Muscle of leg (tissue), 11 donors: Measurements from ENCODE around the gene HNF1A. TPM values are rescaled to one million over a fixed set of nuclear protein-coding genes. Genes with fewer than 3 reads are reported as not detected.
A peak's percentile ranks its signal among the peaks of the same experiment; 100 is the strongest.
"Not testable (repeated sequence)": the region's sequence is repeated elsewhere in the genome, so short reads cannot be mapped to it uniquely, and the experiment has no call there.

Experiments used
- DNase-seq: peaks from one replicate; pipeline ENCODE4 v3.0.0; 2013
- H3K27ac ChIP-seq: one replicate; pipeline ENCODE4 v1.5.1; 2013; ENCODE audit warnings: mild to moderate bottlenecking, low read length, control low read depth
- H3K27me3 ChIP-seq: one replicate; pipeline ENCODE4 v1.6.1; 2013; ENCODE audit warnings: low read length; ENCODE audit not compliant: control insufficient read depth, insufficient read depth
- H3K36me3 ChIP-seq: one replicate; pipeline ENCODE4 v1.6.1; 2013; ENCODE audit warnings: low read length; ENCODE audit not compliant: control insufficient read depth, insufficient read depth
- H3K4me1 ChIP-seq: one replicate; pipeline ENCODE4 v1.6.1; 2013; ENCODE audit warnings: low read length; ENCODE audit not compliant: control insufficient read depth, insufficient read depth
- H3K4me3 ChIP-seq: one replicate; pipeline ENCODE4 v1.5.1; 2013; ENCODE audit warnings: low read length, control low read depth
- H3K9me3 ChIP-seq: replicated peaks from 2 replicates; pipeline ENCODE4 v1.6.1; 2013; ENCODE audit warnings: low read depth, low read length; ENCODE audit not compliant: control insufficient read depth
- WGBS: methylation state at CpG from one replicate; pipeline ENCODE4 v1.1.5; 2013; ENCODE audit warnings: missing lambda C conversion rate; ENCODE audit not compliant: insufficient coverage; 5-methylcytosine and 5-hydroxymethylcytosine counted together
- polyA plus RNA-seq, 8 donors: library from polyadenylated mRNA; unstranded; fragments of 120-200 nt; gene quantifications; one replicate each; pipeline versions ENCODE4 v1.2.1 to v1.2.3, GENCODE V29; 2013; ENCODE audit warnings: inconsistent platforms in 1 of 8, low replicate concordance in 1 of 8; ENCODE audit not compliant: insufficient read length in 8 of 8, insufficient read depth in 1 of 8
- total RNA-seq: library from RNA; stranded (reverse); fragments of 120-200 nt; gene quantifications from one replicate; pipeline ENCODE4 v1.2.4, GENCODE V29; 2013

The HNF1A gene
- total and polyA plus RNA-seq, 9 donors, result 0.04 to 2.9 (median 0.10) TPM; not detected in 4

- H3K9me3 ChIP-seq, result no peaks in the 10 kb centered on the region
- DNase-seq, result no peak
- no peaks in the 10 kb centered on the region for H3K36me3 ChIP-seq
- H3K27me3 ChIP-seq, result peaks cover 8% of the 10 kb centered on the region
- no peak overlapping the region for H3K27ac ChIP-seq
- peaks cover 8% of the 10 kb centered on the region for H3K4me1 ChIP-seq
- H3K4me3 ChIP-seq, result no peak overlapping the region
- WGBS, result 82% methylated on average over 4 of the region's 4 CpGs
Measured at GRCh38 chr12:121043067-121043466, 64.7 kb downstream of the HNF1A start.

GRCh38 chr12:121047400-121047799 lies 69.1 kb downstream of the HNF1A start:
- not testable (repeated sequence) for H3K4me1 ChIP-seq, H3K27ac ChIP-seq, H3K4me3 ChIP-seq, H3K9me3 ChIP-seq, H3K27me3 ChIP-seq, DNase-seq, H3K36me3 ChIP-seq
- no CpG with 5 or more reads among the region's 12 CpGs for WGBS

GRCh38 chr12:121048442-121048841 lies 70.1 kb downstream of the HNF1A start:
- Histone ChIP-seq H3K27me3 (peaks cover 2% of the 10 kb centered on the region), H3K27ac (no peak overlapping the region), H3K36me3 (no peaks in the 10 kb centered on the region), H3K4me1 (no peaks in the 10 kb centered on the region), H3K9me3 (no peaks in the 10 kb centered on the region), H3K4me3 (no peak overlapping the region)
- no peak for DNase-seq
- WGBS, result 38% methylated on average over 4 of the region's 7 CpGs

GRCh38 chr12:121050725-121051124 lies 72.4 kb downstream of the HNF1A start:
- peak; percentile 10 for DNase-seq
- no peaks in the 10 kb centered on the region for H3K4me1 ChIP-seq
- 100% methylated on average over 1 of the region's 2 CpGs for WGBS
- H3K36me3 ChIP-seq, result no peaks in the 10 kb centered on the region
- H3K27ac ChIP-seq, result no peak overlapping the region
- H3K9me3 ChIP-seq, result no peaks in the 10 kb centered on the region
- peaks cover 2% of the 10 kb centered on the region for H3K27me3 ChIP-seq
- H3K4me3 ChIP-seq, result no peak overlapping the region

Other genes starting within 250 kb of the HNF1A start
- gene SPPL3, start 74.2 kb upstream of the HNF1A start, total RNA-seq, result 10.2 TPM
- 10 to 100 TPM; 39.6 to 68.2 (median 54.6) TPM for gene SPPL3, start 74.2 kb upstream of the HNF1A start, polyA plus RNA-seq
- gene C12orf43, start 37.9 kb downstream of the HNF1A start, total RNA-seq, result 10.8 TPM
- 10 to 100 TPM in 7 of 8 donors, 1 to 10 TPM in 1; 9.8 to 15.3 (median 12.0) TPM for gene C12orf43, start 37.9 kb downstream of the HNF1A start, polyA plus RNA-seq
- 0.09 TPM for gene OASL, start 60.7 kb downstream of the HNF1A start, total RNA-seq
- gene OASL, start 60.7 kb downstream of the HNF1A start, polyA plus RNA-seq, result under 1 TPM in 6 of 8 donors, not detected in 2; 0.04 to 0.17 (median 0.10) TPM
- 1.6 TPM for gene P2RX7, start 154.3 kb downstream of the HNF1A start, total RNA-seq
- gene P2RX7, start 154.3 kb downstream of the HNF1A start, polyA plus RNA-seq, result 1 to 10 TPM in 6 of 8 donors, under 1 TPM in 2; 0.78 to 2.5 (median 1.2) TPM
- gene P2RX4, start 231.6 kb downstream of the HNF1A start, total RNA-seq, result 12.1 TPM
- 10 to 100 TPM in 6 of 8 donors, 1 to 10 TPM in 2; 9.7 to 16.2 (median 13.4) TPM for gene P2RX4, start 231.6 kb downstream of the HNF1A start, polyA plus RNA-seq